GM23338 (cell line): Measurements from ENCODE around the gene HTR7. TPM values are rescaled to one million over a fixed set of nuclear protein-coding genes. Genes with fewer than 3 reads are reported as not detected.

Experiments used
- ATAC-seq: fragments of 200-7000 bp; cut with Tn5 transposase; 3 replicates; pipeline ENCODE4 v1.9.1; 2020
- DNase-seq: peaks from one replicate; pipeline ENCODE4 v3.0.0-alpha.2; 2015; ENCODE audit warnings: low spot score
- H2AFZ ChIP-seq: fragments of 200-600 bp; sonication (generic); 2 replicates; pipeline ENCODE4 v1.8.0; 2016; ENCODE audit warnings: antibody characterized with exemption, mild to moderate bottlenecking, moderate library complexity
- H3F3A ChIP-seq: fragments of 200-600 bp; sonication (generic); replicated peaks from 2 replicates; pipeline ENCODE4 v1.8.0; 2017; ENCODE audit warnings: antibody characterized with exemption, mixed run types, low read depth
- H3K27ac ChIP-seq: fragments of 200-600 bp; sonication (generic); 2 replicates; pipeline ENCODE4 v1.6.1; 2016; ENCODE audit warnings: low read depth
- H3K27me3 ChIP-seq: fragments of 200-600 bp; sonication (generic); 2 replicates; pipeline ENCODE4 v1.8.0; 2016; ENCODE audit warnings: mild to moderate bottlenecking, mixed run types, moderate library complexity; ENCODE audit not compliant: insufficient read depth
- H3K36me3 ChIP-seq: fragments of 200-600 bp; sonication (generic); 2 replicates; pipeline ENCODE4 v1.8.0; 2016; ENCODE audit warnings: mild to moderate bottlenecking; ENCODE audit not compliant: insufficient read depth
- H3K4me1 ChIP-seq: fragments of 200-600 bp; sonication (generic); 2 replicates; pipeline ENCODE4 v1.8.0; 2016; ENCODE audit warnings: mild to moderate bottlenecking, moderate library complexity; ENCODE audit not compliant: insufficient read depth
- H3K4me2 ChIP-seq: fragments of 200-600 bp; sonication (generic); 2 replicates; pipeline ENCODE4 v1.7.1; 2017; ENCODE audit warnings: mixed run types
- H3K4me3 ChIP-seq: fragments of 200-600 bp; sonication (generic); 2 replicates; pipeline ENCODE4 v1.6.1; 2016; ENCODE audit warnings: mixed run types
- H3K79me2 ChIP-seq: fragments of 200-600 bp; sonication (generic); replicated peaks from 2 replicates; pipeline ENCODE4 v1.8.0; 2017; ENCODE audit warnings: mild to moderate bottlenecking; ENCODE audit not compliant: insufficient read depth
- H3K9me2 ChIP-seq: fragments of 200-600 bp; sonication (generic); 2 replicates; pipeline ENCODE4 v1.8.0; 2017; ENCODE audit not compliant: insufficient read depth
- H4K20me1 ChIP-seq: fragments of 200-600 bp; sonication (generic); replicated peaks from 2 replicates; pipeline ENCODE4 v1.8.0; 2017; ENCODE audit warnings: mild to moderate bottlenecking; ENCODE audit not compliant: insufficient read depth
- H3K27ac Mint-ChIP-seq: 2 replicates; pipeline ENCODE4 v1.8.0; 2020; ENCODE audit warnings: inconsistent platforms, mild to moderate bottlenecking, moderate library complexity, mixed read lengths
- H3K27me3 Mint-ChIP-seq: 3 replicates; pipeline ENCODE4 v1.8.0; 2022; ENCODE audit warnings: low read depth, mild to moderate bottlenecking, moderate library complexity, mixed read lengths, inconsistent platforms; ENCODE audit not compliant: insufficient read depth, poor library complexity
- H3K36me3 Mint-ChIP-seq: 3 replicates; pipeline ENCODE4 v1.8.0; 2021; ENCODE audit warnings: low read depth, mild to moderate bottlenecking, inconsistent platforms, moderate library complexity, mixed read lengths
- H3K4me1 Mint-ChIP-seq: 3 replicates; pipeline ENCODE4 v1.8.0; 2020; ENCODE audit warnings: mild to moderate bottlenecking, inconsistent platforms, mixed read lengths
- H3K4me3 Mint-ChIP-seq: 3 replicates; pipeline ENCODE4 v1.8.0; 2021; ENCODE audit warnings: moderate library complexity, mild to moderate bottlenecking, inconsistent platforms, mixed read lengths
- H3K9me3 Mint-ChIP-seq: 3 replicates; pipeline ENCODE4 v1.8.0; 2020; ENCODE audit warnings: moderate library complexity, mild to moderate bottlenecking, inconsistent platforms, mixed read lengths
- CTCF ChIP-seq, 2 experiments: fragments of 200-600 bp in 1 of 2; sonication (generic) in 1 of 2; conservative IDR thresholded peaks; 2 replicates each; pipeline versions ENCODE4 v1.5.1 to v1.6.1; 2016 to 2017; ENCODE audit warnings: antibody characterized with exemption in 2 of 2, low read depth in 2 of 2, mild to moderate bottlenecking in 2 of 2, moderate library complexity in 1 of 2
- polyA plus RNA-seq: library from polyadenylated mRNA; unstranded; fragments of >200 nt; fragmentation: Nextera tagmentation; extraction: Ambion mirVana; gene quantifications from 2 replicates; pipeline ENCODE4 v1.2.1, GENCODE V29; 2016
- total RNA-seq: library from RNA; depleted of rRNA; stranded (reverse); fragments of >200 nt; shearing (Covaris generic); gene quantifications from 2 replicates; pipeline ENCODE4 v1.2.3, GENCODE V29; 2014
- TF ChIP-seq, protein P1 (sequence below): fragments of 250-450 bp; sonication (Bioruptor Pico); IDR thresholded peaks from 2 replicates; pipeline ENCODE4 v1.5.0; 2020; ENCODE audit warnings: mild to moderate bottlenecking, moderate library complexity

Gene HTR7
- total and polyA plus RNA-seq, 2 experiments from 2014 or later, result 7.0 to 42.2 TPM

DNA sequence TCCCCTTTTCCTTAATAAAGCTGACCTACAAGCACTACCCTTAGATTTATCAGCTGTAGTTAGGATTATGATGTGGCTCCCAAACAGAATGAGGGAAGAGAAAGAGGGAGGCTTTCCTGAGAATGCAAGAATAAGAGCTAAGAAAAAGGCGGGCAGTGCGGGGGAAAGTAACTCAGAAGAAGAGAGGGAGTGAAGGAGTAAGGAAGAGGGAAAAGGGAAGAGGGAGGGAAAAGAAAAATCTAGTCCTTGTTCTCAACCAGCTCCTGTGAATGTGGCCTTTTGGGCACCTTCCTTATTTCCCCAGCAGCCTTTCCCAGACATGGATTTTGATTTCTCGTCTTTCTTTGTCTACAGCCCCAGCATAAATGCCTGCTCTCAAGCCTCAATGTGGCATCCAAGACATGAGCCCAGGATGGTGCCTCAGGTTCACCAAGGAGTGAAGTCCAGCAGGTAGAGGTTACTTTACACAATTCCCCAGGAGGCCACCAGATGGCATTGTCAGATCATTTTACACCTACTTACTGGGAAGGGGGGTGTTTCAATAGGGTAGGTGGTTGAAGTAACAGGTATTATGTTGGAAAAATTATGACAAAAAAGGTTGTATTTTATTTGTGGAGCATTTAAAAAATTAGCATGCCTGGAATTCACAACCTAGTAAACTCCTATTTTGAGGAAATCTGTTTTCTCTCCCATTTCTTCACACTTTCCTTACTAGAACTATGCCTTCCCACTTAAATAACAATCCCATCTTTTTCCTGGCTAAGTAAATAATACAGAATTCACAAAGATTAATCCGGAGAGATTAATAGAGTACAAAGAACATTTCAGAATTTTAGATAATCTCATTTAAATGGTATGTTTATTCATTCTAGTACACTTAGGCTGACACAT, 106.5 kb downstream of the HTR7 start:
- no peak overlapping the region; the same call in 2 of the 3 replicates for H3K4me3 Mint-ChIP-seq
- no peaks in the 10 kb centered on the region; the same call in 1 of the 2 replicates for H3K4me1 ChIP-seq
- H3K4me1 Mint-ChIP-seq, result peaks cover 23% of the 10 kb centered on the region
- no peaks in the 10 kb centered on the region; the same call in 2 of the 3 replicates for H3K9me3 Mint-ChIP-seq
- no peaks in the 10 kb centered on the region for H3F3A ChIP-seq
- peak; percentile 90 to 98 for TF ChIP-seq CTCF (conservative IDR thresholded peaks at IDR 0.05; ENCODE audit: low read depth in 2 of 2)
- TF ChIP-seq, protein P1, sequence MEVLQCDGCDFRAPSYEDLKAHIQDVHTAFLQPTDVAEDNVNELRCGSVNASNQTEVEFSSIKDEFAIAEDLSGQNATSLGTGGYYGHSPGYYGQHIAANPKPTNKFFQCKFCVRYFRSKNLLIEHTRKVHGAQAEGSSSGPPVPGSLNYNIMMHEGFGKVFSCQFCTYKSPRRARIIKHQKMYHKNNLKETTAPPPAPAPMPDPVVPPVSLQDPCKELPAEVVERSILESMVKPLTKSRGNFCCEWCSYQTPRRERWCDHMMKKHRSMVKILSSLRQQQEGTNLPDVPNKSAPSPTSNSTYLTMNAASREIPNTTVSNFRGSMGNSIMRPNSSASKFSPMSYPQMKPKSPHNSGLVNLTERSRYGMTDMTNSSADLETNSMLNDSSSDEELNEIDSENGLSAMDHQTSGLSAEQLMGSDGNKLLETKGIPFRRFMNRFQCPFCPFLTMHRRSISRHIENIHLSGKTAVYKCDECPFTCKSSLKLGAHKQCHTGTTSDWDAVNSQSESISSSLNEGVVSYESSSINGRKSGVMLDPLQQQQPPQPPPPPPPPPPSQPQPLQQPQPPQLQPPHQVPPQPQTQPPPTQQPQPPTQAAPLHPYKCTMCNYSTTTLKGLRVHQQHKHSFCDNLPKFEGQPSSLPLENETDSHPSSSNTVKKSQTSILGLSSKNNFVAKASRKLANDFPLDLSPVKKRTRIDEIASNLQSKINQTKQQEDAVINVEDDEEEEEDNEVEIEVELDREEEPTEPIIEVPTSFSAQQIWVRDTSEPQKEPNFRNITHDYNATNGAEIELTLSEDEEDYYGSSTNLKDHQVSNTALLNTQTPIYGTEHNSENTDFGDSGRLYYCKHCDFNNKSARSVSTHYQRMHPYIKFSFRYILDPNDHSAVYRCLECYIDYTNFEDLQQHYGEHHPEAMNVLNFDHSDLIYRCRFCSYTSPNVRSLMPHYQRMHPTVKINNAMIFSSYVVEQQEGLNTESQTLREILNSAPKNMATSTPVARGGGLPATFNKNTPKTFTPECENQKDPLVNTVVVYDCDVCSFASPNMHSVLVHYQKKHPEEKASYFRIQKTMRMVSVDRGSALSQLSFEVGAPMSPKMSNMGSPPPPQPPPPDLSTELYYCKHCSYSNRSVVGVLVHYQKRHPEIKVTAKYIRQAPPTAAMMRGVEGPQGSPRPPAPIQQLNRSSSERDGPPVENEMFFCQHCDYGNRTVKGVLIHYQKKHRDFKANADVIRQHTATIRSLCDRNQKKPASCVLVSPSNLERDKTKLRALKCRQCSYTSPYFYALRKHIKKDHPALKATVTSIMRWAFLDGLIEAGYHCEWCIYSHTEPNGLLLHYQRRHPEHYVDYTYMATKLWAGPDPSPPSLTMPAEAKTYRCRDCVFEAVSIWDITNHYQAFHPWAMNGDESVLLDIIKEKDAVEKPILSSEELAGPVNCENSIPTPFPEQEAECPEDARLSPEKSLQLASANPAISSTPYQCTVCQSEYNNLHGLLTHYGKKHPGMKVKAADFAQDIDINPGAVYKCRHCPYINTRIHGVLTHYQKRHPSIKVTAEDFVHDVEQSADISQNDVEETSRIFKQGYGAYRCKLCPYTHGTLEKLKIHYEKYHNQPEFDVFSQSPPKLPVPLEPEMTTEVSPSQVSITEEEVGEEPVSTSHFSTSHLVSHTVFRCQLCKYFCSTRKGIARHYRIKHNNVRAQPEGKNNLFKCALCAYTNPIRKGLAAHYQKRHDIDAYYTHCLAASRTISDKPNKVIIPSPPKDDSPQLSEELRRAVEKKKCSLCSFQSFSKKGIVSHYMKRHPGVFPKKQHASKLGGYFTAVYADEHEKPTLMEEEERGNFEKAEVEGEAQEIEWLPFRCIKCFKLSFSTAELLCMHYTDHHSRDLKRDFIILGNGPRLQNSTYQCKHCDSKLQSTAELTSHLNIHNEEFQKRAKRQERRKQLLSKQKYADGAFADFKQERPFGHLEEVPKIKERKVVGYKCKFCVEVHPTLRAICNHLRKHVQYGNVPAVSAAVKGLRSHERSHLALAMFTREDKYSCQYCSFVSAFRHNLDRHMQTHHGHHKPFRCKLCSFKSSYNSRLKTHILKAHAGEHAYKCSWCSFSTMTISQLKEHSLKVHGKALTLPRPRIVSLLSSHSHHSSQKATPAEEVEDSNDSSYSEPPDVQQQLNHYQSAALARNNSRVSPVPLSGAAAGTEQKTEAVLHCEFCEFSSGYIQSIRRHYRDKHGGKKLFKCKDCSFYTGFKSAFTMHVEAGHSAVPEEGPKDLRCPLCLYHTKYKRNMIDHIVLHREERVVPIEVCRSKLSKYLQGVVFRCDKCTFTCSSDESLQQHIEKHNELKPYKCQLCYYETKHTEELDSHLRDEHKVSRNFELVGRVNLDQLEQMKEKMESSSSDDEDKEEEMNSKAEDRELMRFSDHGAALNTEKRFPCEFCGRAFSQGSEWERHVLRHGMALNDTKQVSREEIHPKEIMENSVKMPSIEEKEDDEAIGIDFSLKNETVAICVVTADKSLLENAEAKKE, result no peak
- no peak overlapping the region for H3K27ac Mint-ChIP-seq
- no peaks in the 10 kb centered on the region for H3K27me3 Mint-ChIP-seq
- peaks cover 76% of the 10 kb centered on the region for H3K79me2 ChIP-seq
- DNase-seq, result peak; percentile 82
- H3K36me3 Mint-ChIP-seq, result no peaks in the 10 kb centered on the region; the same call in 2 of the 3 replicates
- no peak overlapping the region for H3K4me3 ChIP-seq
- peak; percentile 99 for ATAC-seq
- no peak overlapping the region for H3K27ac ChIP-seq
- no peaks in the 10 kb centered on the region; the same call in 1 of the 2 replicates for H4K20me1 ChIP-seq
- H3K4me2 ChIP-seq, result no peak overlapping the region
- H3K27me3 ChIP-seq, result no peaks in the 10 kb centered on the region
- no peaks in the 10 kb centered on the region for H3K36me3 ChIP-seq
- H3K9me2 ChIP-seq, result no peaks in the 10 kb centered on the region
- no peak overlapping the region for H2AFZ ChIP-seq
